DND-41 (cell line): ENCODE data around the gene SGMS1.

ENCODE experiments used
- CTCF ChIP-seq: IDR thresholded peaks from 2 replicates; pipeline ENCODE4 v1.5.1; 2012; ENCODE audit warnings: borderline replicate concordance, low read length, moderate library complexity, mild to moderate bottlenecking; ENCODE audit not compliant: poor library complexity, severe bottlenecking; ENCODE audit errors: extremely low read depth
- EZH2 ChIP-seq: IDR thresholded peaks from 3 replicates; pipeline ENCODE4 v1.6.1; 2012; ENCODE audit warnings: borderline replicate concordance, low read depth, mild to moderate bottlenecking, moderate library complexity, low read length, inconsistent platforms; ENCODE audit not compliant: severe bottlenecking

DNA sequence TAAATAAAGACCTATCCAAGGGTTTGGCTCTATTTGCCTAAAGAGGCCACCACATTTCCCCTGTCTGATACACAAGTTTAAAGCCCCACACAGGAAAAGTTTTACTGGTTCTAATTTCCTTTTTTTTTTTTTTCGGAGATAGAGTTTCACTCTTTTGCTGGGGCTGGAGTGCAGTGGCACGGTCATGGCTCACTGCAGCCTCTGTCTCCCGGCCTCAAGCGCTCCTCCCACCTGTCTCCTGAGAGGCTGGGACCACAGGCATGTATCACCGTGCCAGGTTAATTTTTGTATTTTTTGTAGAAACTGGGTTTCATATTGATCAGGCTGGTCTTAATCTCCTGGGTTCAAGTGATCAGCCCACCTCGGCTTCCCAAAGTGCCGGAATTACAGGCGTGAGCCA is 319.1 kb downstream of the SGMS1 start:
- TF ChIP-seq CTCF (no peak), EZH2 (no peak)
